GM18498 (cell line): ENCODE measurements around the gene GNG3.
"Not testable (repeated sequence)": the region's sequence is repeated elsewhere in the genome, so short reads cannot be mapped to it uniquely, and the experiment has no call there.

Source experiments
- ATAC-seq: cut with Tn5 transposase; IDR thresholded peaks from one replicate; pipeline ENCODE4 v1.9.1; 2021; ENCODE audit warnings: mild to moderate bottlenecking, moderate library complexity; ENCODE audit not compliant: unreplicated experiment

GNG3 gene

DNA sequence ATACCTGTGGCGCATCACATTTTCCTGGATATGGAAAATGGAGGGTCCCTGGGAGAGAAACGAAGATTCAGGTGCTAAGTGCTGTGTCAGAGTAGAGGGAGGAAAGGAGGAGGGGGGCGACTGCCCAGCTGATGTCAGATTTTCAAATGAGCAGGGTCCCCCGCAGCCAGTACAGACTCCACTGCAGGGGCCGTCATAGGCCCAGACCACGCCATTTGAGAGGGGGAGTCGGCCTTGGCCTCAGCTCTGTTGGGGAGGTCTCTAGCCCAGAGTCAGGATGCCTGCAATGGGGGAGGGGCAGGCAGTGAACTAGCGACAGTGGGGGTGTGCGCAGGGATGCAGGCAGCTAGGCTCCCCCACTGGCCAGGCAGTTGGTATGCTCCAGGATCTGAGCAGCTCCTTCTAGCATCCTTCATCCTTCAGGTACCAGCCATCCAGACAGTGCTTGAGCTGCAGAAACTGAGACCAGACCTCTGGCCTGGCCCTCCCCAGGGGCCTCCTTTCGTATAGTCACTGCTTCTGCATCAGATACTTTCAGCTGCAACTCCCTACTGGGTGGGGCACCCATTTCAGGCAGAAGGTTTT, at the start of gene GNG3, which contains the start of gene BSCL2:
TSS of gene GNG3 (plus strand) at position 400 of the 585 bp plus-strand sequence. CDS start 620 bp downstream, outside the sequence.
TSS of gene BSCL2 (minus strand) at position 148 of the 585 bp plus-strand sequence. CDS start 229 bp downstream, outside the sequence.
- ATAC-seq, result no peak

DNA sequence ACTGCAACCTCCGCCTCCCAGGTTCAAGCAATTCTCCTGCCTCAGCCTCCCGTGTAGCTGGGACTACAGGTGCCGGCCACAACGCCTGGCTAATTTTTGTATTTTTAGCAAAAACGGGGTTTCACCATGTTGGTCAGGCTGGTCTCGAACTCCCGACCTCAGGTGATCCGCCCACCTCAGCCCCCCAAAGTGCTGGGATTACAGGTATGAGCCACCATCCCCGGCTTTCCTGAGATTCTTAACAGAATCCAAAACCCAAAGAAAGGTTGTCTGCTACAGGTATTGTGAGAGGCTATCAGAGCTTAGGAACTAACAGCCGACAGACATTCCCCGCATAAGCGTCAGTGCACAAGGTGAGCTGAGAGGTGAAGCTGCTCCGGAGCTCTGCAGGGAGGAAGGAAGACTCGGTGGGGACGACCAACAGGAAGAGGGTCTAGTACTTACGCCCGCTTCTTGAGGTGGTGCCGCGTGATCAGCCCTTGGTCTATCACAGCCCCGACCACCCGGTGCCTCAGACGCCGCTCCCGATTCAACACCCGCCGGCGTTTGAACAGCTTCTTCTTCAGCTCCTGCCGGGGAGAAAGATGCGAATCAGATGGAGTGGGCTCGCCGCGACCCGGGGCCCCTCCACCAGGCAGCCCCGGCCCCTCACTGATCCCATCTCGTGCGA, 42.9 kb upstream of the GNG3 start:
- peak; percentile 35 for ATAC-seq

GRCh38 chr11:62665075-62665598, 42.3 kb upstream of the GNG3 start, which contains the start of the genes C11orf98 and CSKMT:
Gene C11orf98 (minus strand): TSS chr11:62665210. CDS start chr11:62665169, 41 bp downstream.
Gene CSKMT (plus strand): TSS chr11:62665312. CDS start chr11:62665880, 568 bp downstream.
- peak; percentile 89 for ATAC-seq

DNA sequence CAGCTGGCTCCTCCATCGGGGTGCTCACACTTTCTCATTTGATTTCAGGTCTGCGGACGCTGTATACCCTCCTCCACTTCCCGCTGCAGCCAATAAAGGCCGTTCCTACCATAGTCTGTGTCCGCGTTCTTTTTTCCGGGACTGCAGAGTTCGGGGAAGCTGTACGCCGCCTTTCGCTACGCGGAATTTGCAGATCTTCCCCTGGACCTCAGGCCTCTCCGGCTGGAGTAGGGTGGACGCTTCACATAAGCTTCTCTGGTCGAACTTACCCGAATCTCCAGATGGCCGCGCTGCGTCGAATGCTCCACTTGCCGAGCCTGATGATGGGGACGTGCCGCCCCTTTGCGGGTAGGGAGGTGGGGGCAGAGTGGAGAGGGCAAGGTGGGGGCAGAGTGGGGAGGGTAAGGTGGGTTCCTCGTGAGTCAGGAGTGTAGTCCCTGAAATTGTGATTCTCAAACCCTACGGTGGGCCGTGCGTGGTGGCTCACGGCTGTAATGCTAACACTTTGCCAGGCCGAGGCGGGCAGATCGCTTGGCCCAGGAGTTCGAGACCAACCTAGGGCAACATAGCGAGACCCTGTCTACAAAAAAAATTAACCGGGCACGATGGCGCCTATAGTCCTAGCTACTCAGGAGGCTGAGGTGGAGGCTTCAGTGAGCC, 41.7 kb upstream of the GNG3 start:
- peak; percentile 9 for ATAC-seq

DNA sequence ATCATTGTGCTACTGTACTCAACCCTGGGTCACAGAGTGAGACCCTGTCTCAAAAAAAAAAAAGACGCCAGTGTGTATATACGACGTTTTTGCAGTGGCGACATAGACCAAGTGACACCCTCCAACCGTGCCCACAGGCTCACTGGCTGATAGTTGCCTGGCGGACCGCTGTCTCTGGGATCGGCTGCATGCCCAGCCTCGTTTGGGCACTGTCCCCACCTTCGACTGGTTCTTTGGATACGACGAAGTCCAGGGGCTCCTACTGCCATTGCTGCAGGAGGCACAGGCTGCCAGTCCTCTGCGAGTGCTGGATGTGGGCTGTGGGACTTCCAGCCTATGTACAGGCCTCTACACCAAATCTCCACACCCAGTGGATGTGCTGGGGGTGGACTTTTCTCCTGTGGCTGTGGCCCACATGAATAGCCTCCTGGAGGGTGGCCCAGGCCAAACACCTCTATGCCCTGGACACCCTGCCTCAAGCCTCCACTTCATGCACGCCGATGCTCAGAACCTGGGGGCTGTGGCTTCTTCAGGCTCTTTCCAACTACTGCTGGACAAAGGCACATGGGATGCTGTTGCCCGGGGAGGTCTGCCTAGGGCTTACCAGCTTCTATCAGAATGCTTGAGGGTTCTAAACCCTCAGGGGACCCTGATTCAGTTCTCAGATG, 41.1 kb upstream of the GNG3 start:
- ATAC-seq, result no peak

- no peak for ATAC-seq
Measured at GRCh38 chr11:62667460-62667859, 40.0 kb upstream of the GNG3 start.

GRCh38 chr11:62669420-62670161, 37.9 kb upstream of the GNG3 start:
- no peak for ATAC-seq

DNA sequence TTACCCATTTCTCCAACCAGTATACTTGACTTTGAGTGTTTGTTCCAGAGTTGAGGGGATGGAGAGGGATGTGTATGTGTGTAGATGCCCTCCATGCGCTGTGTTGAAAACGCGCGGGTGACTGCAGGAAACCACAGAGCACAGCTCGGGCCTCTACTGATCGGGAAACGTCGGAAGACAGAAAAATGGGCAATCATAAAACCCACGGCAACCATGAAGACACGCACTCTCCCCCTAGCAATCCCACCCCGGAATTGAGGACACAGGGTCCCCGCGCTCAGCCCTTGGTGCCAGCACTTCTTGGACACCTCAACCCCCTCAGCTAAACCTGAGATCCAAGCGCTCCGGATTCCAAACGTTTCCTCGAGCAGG, 36.3 kb upstream of the GNG3 start:
- ATAC-seq, result no peak

DNA sequence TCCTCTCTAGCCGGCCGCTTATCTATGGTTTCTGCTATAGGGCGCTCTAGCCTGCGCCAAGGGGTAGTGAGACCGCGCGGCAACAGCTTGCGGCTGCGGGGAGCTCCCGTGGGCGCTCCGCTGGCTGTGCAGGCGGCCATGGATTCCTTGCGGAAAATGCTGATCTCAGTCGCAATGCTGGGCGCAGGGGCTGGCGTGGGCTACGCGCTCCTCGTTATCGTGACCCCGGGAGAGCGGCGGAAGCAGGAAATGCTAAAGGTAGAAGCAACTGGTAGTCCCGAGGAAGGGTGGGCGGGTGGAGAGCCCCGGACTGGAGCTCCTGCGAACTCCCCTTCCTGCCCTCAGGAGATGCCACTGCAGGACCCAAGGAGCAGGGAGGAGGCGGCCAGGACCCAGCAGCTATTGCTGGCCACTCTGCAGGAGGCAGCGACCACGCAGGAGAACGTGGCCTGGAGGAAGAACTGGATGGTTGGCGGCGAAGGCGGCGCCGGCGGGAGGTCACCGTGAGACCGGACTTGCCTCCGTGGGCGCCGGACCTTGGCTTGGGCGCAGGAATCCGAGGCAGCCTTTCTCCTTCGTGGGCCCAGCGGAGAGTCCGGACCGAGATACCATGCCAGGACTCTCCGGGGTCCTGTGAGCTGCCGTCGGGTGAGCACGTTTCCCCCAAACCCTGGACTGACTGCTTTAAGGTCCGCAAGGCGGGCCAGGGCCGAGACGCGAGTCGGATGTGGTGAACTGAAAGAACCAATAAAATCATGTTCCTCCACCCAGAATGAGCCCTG, 35.7 kb upstream of the GNG3 start, which contains the start of the genes LBHD1 and UQCC3:
TSS of gene LBHD1 (minus strand) at position 660 of the 782 bp plus-strand sequence. CDS start 2,236 bp downstream, outside the sequence.
TSS of gene UQCC3 (plus strand) at position 66 of the 782 bp plus-strand sequence. CDS start at position 139, 73 bp downstream.
- peak; percentile 65 for ATAC-seq

- no peak for ATAC-seq
Measured at GRCh38 chr11:62673196-62673525, 34.3 kb upstream of the GNG3 start.

GRCh38 chr11:62675415-62675814, 32.1 kb upstream of the GNG3 start:
- ATAC-seq, result not testable (repeated sequence)

DNA sequence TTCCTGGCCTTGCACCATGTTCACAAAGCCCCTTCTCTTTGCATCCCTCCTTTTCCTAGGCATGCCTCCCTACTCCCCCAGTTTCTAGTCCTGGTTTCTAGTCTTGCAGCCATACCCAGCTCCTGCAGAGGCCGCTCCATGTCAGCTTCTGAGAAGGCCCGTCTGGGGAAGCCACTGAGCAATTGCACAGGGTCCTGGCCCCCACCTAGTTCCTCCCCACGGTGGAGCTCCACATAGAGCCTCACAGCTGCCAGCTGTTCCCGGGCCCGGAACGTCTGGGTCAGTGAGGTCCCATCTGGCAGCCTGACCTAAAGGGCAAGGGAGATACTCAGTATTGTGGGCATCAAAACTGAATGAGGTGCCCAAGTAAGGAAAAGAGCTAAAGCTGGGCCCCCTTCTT, 30.8 kb upstream of the GNG3 start:
- no peak for ATAC-seq

DNA sequence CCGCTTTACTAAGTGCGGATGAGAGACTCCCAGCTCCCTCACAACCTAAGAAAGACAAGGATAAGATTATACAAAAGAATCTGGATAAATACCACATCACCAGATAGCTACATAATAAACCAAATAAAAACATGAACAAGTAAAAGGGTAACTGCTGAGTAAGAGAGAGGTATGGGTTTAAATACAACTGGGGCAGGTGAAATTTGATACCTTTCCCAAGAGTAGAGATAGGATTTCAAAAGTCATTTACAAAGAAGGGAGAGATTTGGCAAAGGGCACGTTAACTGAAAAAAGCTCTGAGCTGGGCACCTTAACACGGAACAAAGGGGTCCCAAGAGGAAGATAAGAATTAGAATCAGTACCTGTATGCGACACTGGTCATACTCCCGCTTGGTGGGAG, 30.3 kb upstream of the GNG3 start:
- no peak for ATAC-seq

DNA sequence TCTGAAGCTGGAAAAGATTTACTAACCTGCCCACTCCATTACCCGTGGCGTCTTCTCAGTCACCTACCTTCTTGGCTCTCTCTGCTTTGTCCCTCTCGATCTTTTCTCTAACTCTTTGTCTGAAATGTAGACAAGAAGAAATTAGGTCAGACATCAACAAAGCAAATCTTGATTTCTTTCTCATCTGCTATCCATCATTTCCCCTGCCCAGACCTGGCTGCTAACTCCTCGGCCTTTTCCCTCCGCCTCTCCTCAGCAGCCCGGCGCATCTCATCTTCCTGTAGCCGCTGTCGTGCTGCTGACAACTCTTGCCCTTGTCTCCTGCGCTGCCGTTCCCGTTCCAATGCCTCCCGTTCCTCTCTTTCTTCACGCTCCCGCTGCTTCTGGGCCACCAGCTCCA, 29.8 kb upstream of the GNG3 start:
- ATAC-seq, result no peak

GRCh38 chr11:62678433-62678769, 29.1 kb upstream of the GNG3 start:
- no peak for ATAC-seq

GRCh38 chr11:62678770-62679696, 28.4 kb upstream of the GNG3 start, which contains the start of gene UBXN1:
Gene UBXN1 (minus strand): TSS chr11:62679073. CDS start chr11:62678923, 150 bp downstream.
- ATAC-seq, result peak; percentile 73

- ATAC-seq, result peak; percentile 64
Measured at GRCh38 chr11:62680825-62681240, 26.6 kb upstream of the GNG3 start.

DNA sequence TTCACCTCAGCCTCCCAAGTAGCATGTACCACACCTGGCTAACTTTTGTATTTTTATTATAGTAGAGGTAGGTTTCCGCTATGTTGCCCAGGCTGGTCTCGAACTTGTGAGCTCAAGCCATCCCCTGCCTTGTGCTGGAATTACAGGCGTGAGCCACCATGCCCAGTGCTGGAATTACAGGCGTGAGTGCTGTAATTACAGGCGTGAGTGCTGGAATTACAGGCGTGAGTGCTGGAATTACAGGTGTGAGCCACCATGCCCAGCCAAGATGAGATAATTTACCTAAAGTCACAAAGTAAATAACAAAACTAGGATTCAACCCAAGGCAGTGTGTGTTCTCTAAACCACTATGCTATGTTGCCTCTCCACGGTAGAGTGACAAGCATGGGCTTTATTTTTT, 25.0 kb upstream of the GNG3 start:
- ATAC-seq, result no peak
